GM12873 (cell line): ENCODE measurements around the gene PHF11.

Experiments used
- CTCF ChIP-seq: IDR thresholded peaks from 2 replicates; pipeline ENCODE4 v1.5.1; 2012; ENCODE audit warnings: low read depth, mild to moderate bottlenecking, moderate library complexity, low read length, control low read depth; ENCODE audit not compliant: insufficient read depth; ENCODE audit errors: missing control alignments

The PHF11 gene

GRCh38 chr13:49495783-49496762 is at the start of gene PHF11:
Gene PHF11 (plus strand): TSS chr13:49495953. CDS start chr13:49496002, 49 bp downstream.
- no peak for TF ChIP-seq CTCF

GRCh38 chr13:49446473-49446872 is 49.3 kb upstream of the PHF11 start:
- TF ChIP-seq CTCF = no peak

GRCh38 chr13:49448753-49449152 is 47.0 kb upstream of the PHF11 start:
- no peak for TF ChIP-seq CTCF

- no peak for TF ChIP-seq CTCF
These were observed 45.5 kb upstream of the PHF11 start for GRCh38 chr13:49450105-49450819.

GRCh38 chr13:49452725-49453457 is 42.9 kb upstream of the PHF11 start:
- TF ChIP-seq CTCF = no peak

- TF ChIP-seq CTCF = no peak
These were observed 42.3 kb upstream of the PHF11 start for GRCh38 chr13:49453465-49453864.

GRCh38 chr13:49454388-49455006 is 41.3 kb upstream of the PHF11 start:
- TF ChIP-seq CTCF = no peak
